GM23338 (cell line): ENCODE data around the gene PJA2.

Source experiments
- CREB1 ChIP-seq: fragments of 250-450 bp; sonication (Bioruptor Pico); IDR thresholded peaks from 2 replicates; pipeline ENCODE4 v1.5.0; 2020; ENCODE audit warnings: low read depth, mild to moderate bottlenecking, moderate library complexity
- ETS1 ChIP-seq: IDR thresholded peaks from 2 replicates; pipeline ENCODE4 v1.6.1; 2016; ENCODE audit warnings: antibody characterized with exemption
- EZH2 ChIP-seq: fragments of 200-600 bp; sonication (generic); IDR thresholded peaks from one replicate; pipeline ENCODE4 v1.8.0; 2017; ENCODE audit warnings: antibody characterized with exemption, mild to moderate bottlenecking, low read depth; ENCODE audit not compliant: unreplicated experiment
- EZH2phosphoT487 ChIP-seq: fragments of 200-600 bp; sonication (generic); IDR thresholded peaks from one replicate; pipeline ENCODE4 v1.8.1; 2018; ENCODE audit warnings: antibody characterized with exemption; ENCODE audit not compliant: unreplicated experiment
- JUNB ChIP-seq: IDR thresholded peaks from one replicate; pipeline ENCODE4 v1.6.1; 2016; ENCODE audit warnings: antibody characterized with exemption; ENCODE audit not compliant: unreplicated experiment
- NANOG ChIP-seq: IDR thresholded peaks from 2 replicates; pipeline ENCODE4 v1.6.1; 2016; ENCODE audit warnings: antibody characterized with exemption, borderline replicate concordance
- POLR2AphosphoS5 ChIP-seq: IDR thresholded peaks from 2 replicates; pipeline ENCODE4 v1.6.1; 2016; ENCODE audit warnings: antibody characterized with exemption, low read depth
- STAT1 ChIP-seq: IDR thresholded peaks from one replicate; pipeline ENCODE4 v1.6.1; 2016; ENCODE audit warnings: antibody characterized with exemption; ENCODE audit not compliant: unreplicated experiment
- ZNF114 ChIP-seq: fragments of 250-450 bp; sonication (Bioruptor Pico); IDR thresholded peaks from 2 replicates; pipeline ENCODE4 v1.5.0; 2020; ENCODE audit warnings: mild to moderate bottlenecking, moderate library complexity
- ZNF331 ChIP-seq: fragments of 250-450 bp; sonication (Bioruptor Pico); IDR thresholded peaks from 2 replicates; pipeline ENCODE4 v1.5.0; 2020; ENCODE audit warnings: low read depth, mild to moderate bottlenecking, moderate library complexity
- ZNF462 ChIP-seq: fragments of 250-450 bp; sonication (Bioruptor Pico); IDR thresholded peaks from 2 replicates; pipeline ENCODE4 v1.5.0; 2020; ENCODE audit warnings: mild to moderate bottlenecking, moderate library complexity
- TF ChIP-seq, protein P1 (sequence below), 2 experiments: fragments of 200-600 bp in 1 of 2; sonication (generic) in 1 of 2; conservative IDR thresholded peaks; 2 replicates each; pipeline versions ENCODE4 v1.5.1 to v1.6.1; 2016 to 2017; ENCODE audit warnings: antibody characterized with exemption in 2 of 2, low read depth in 2 of 2, mild to moderate bottlenecking in 2 of 2, moderate library complexity in 1 of 2
- TF ChIP-seq, protein P2 (sequence below): IDR thresholded peaks from one replicate; pipeline ENCODE4 v1.6.1; 2018; ENCODE audit warnings: antibody characterized with exemption; ENCODE audit not compliant: unreplicated experiment

DNA sequence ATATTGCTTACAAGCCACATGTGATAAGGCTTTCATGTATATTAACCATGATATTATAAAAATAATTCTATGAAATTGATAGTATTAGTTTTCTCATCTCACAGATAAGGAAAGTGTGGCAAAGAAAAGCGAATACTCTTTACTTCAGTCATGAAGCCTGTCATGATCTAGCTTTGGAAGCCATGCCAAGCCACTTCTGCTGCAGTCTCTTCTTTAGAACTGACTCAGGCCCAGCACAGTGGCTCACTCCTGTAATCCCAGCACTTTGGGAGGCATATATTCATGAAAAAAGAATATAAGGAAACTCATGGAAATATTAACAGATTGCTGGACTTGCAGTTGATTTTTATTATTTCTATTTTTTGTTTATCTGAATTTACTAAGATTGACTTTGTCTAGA, 42.9 kb upstream of the PJA2 start:
- TF ChIP-seq NANOG: no peak
- TF ChIP-seq EZH2: no peak
- no peak for TF ChIP-seq POLR2AphosphoS5
- TF ChIP-seq, protein P1, sequence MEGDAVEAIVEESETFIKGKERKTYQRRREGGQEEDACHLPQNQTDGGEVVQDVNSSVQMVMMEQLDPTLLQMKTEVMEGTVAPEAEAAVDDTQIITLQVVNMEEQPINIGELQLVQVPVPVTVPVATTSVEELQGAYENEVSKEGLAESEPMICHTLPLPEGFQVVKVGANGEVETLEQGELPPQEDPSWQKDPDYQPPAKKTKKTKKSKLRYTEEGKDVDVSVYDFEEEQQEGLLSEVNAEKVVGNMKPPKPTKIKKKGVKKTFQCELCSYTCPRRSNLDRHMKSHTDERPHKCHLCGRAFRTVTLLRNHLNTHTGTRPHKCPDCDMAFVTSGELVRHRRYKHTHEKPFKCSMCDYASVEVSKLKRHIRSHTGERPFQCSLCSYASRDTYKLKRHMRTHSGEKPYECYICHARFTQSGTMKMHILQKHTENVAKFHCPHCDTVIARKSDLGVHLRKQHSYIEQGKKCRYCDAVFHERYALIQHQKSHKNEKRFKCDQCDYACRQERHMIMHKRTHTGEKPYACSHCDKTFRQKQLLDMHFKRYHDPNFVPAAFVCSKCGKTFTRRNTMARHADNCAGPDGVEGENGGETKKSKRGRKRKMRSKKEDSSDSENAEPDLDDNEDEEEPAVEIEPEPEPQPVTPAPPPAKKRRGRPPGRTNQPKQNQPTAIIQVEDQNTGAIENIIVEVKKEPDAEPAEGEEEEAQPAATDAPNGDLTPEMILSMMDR (conservative IDR thresholded peaks at IDR 0.05; ENCODE audit: low read depth in 2 of 2): no peak
- no peak for TF ChIP-seq EZH2phosphoT487
- TF ChIP-seq JUNB: no peak
- TF ChIP-seq, protein P2, sequence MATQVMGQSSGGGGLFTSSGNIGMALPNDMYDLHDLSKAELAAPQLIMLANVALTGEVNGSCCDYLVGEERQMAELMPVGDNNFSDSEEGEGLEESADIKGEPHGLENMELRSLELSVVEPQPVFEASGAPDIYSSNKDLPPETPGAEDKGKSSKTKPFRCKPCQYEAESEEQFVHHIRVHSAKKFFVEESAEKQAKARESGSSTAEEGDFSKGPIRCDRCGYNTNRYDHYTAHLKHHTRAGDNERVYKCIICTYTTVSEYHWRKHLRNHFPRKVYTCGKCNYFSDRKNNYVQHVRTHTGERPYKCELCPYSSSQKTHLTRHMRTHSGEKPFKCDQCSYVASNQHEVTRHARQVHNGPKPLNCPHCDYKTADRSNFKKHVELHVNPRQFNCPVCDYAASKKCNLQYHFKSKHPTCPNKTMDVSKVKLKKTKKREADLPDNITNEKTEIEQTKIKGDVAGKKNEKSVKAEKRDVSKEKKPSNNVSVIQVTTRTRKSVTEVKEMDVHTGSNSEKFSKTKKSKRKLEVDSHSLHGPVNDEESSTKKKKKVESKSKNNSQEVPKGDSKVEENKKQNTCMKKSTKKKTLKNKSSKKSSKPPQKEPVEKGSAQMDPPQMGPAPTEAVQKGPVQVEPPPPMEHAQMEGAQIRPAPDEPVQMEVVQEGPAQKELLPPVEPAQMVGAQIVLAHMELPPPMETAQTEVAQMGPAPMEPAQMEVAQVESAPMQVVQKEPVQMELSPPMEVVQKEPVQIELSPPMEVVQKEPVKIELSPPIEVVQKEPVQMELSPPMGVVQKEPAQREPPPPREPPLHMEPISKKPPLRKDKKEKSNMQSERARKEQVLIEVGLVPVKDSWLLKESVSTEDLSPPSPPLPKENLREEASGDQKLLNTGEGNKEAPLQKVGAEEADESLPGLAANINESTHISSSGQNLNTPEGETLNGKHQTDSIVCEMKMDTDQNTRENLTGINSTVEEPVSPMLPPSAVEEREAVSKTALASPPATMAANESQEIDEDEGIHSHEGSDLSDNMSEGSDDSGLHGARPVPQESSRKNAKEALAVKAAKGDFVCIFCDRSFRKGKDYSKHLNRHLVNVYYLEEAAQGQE: no peak
- no peak for TF ChIP-seq CREB1
- TF ChIP-seq ETS1: no peak
- no peak for TF ChIP-seq ZNF114
- TF ChIP-seq ZNF331 (CRISPR knock-in tag): no peak
- no peak for TF ChIP-seq ZNF462 (CRISPR knock-in tag)
- TF ChIP-seq STAT1: no peak
